ENCODE results near the gene ZNF771.
A peak's percentile ranks its signal among the peaks of the same experiment; 100 is the strongest.
"Not testable (repeated sequence)": the region's sequence is repeated elsewhere in the genome, so short reads cannot be mapped to it uniquely, and the experiment has no call there.

Gene ZNF771

DNA sequence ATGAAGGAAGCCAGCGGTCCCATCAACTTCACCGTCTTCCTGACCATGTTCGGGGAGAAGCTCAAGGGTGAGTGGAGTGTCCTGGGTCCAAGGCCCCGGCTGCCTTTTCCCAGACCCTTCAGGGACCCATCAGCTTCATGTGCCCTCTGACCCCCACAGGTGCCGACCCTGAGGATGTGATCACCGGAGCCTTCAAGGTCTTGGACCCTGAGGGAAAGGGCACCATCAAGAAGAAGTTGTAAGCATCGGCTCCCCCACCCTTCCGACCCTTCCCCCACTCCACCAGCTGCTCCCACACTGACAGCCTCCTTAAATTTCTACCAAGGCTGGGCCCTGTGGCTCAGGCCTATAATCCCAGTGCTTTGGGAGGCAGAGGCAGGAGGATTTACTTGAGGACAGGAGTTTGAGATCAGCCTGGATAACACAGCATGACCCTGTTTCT, 30.9 kb upstream of the ZNF771 start:
- no peak for DNase-seq

DNA sequence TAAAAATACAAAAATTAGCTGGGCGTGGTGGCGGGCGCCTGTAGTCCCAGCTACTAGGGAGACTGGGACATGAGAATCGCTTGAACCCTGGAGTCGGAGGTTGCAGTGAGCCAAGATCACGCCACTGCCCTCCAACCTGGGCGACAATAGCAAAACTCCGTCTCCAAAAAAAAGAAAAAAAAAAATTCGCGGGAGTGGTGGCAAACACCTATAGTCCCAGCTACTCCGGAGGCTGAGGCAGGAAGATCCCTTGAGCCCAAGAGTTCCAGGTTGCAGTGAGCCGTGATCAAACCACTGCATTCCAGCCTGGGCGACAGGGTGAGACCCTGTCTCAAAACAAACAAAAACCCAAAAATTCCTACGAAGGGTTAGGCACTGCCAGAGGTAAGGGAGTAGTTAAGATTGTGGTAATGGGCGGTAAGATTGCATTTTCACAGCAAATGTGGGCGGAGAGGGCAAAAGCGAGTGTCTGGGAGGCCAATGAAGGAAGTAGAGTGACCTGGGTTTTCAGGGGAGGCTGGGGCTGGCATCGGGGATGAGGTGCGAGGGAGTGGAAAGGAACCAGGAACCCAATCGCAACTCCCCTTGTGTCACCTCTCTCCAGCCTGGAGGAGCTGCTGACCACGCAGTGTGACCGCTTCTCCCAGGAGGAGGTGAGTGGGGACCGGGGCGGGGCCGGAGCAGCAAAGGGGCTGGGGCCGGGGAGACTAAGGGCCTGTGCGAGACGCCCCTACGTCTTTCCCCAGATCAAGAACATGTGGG, 30.2 kb upstream of the ZNF771 start:
- no peak for DNase-seq

DNA sequence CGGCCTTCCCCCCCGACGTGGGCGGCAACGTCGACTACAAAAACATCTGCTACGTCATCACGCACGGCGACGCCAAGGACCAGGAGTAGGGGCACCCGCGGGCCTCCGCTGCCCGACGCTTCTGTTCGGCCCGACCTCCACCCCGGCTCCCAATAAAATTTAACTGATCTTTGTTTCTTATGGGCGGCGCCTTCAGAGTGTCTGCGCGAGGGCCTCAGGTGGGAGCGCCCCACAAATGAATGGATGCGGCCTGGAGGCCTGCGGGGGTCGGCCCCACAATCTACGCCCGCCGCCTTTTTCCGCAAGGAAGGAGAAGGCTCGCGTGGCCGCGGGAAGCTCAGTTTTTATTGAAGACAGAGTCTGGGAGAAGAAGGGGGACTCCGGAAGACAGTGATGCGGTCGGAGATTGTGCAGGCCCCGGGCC, 29.6 kb upstream of the ZNF771 start:
- peak; percentile 84 for DNase-seq

DNA sequence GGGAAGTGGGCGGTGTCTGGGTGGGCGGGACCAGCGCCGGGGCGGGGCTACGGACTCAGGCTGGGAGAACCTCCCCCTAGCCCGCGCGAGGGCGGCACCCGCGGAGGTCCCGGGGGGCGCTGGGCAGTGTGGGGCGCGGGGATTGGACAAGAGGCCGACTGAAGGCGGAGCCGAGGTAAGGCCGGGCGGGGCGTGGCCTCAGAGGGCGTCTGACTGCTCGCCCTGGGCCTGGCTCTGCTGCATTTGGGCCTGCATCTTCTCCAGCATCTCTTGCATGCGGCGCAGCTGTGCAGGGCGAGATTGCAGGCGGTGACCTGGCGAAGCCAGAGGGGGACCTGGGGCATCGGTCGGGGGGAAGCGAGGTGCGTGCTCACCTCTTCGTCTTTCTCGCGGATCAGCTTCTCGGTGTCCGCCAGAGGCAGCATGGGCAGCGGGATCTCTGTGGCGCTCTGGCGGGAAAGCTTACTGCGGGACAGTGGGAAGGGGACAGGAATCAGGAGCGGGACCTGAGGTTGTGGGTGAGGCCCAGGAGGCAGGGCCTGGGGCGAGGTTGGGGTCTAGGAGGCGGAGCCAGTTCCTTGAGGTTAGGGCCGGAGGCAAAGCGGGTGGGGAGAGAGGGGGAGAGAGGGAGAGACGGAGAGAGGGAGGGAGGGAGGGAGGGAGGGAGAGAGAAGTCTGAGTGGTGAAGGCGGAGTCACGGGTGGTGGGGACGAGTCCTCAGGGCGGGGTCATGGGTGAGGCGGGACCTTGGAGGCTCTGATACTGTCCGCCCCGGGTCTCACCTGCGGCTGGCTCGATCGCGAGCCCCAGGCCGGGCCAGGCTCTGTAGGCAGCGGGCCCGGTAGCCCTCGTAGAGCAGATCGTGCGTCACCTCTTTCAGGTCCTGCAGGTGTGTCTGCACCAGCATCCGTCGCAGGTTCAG, 28.9 kb upstream of the ZNF771 start:
- peak; percentile 96 for DNase-seq

DNA sequence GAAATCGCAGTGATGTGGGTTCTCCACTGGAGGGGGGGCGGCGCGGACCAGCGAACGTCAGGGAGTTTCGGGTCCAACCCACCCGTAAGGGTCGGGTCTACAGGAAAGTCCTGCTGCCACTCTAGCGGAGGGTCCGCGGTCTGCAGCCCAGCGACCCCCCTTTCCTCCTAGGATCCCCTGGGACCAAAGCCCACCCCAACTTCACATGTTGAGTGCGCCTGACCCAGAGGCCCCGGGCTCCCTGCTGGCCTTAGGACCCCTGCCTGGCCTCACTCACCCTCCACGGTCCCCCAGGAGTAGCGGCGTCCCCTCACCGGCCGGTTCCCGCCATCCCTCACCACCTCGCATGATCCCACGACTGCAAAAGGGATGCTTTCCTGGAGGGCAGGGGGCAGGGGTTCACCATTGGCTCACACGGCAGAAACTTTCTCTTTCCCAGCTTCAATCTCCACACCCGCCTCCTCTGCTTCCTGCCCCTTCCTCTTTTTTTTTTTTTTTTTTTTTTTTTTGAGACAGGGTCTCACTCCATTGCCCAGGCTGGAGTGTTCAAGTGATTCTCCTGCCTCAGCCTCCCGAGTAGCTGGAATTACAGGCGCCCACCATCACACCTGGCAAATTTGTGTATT, 28.1 kb upstream of the ZNF771 start:
- no peak for DNase-seq

DNA sequence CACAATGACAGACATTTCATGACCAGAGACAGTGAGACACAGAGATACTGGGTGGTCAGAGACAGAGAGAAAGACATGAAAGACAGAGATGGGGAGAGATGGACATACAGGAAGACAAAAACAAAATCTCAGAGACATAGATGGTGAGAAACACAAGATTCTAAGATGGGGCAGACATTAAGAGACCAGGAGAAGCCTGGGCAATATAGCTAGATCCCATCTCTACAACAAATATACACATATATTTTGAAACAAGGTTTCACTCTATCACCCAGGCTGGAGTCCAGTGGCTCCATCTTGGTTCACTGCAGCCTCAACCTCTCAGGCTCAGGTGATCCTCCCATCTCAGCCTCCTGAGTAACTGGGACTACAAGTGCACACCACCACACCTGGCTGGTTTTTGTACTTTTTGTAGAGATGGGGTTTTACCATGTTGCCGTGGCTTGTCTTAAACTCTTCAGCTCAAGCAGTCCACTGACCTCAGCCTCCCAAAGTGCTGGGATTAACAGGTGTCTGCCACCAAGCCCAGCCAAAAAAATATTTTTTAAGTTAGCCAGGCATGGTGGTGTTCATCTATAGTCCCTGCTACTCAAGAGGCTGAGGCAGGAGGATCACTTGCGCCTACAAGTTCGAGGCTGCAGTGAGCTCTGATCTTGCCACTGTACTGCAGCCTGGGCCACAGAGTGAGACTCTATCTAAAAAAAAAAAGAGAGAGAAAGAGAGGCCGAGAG, 27.2 kb upstream of the ZNF771 start:
- DNase-seq = no peak

DNA sequence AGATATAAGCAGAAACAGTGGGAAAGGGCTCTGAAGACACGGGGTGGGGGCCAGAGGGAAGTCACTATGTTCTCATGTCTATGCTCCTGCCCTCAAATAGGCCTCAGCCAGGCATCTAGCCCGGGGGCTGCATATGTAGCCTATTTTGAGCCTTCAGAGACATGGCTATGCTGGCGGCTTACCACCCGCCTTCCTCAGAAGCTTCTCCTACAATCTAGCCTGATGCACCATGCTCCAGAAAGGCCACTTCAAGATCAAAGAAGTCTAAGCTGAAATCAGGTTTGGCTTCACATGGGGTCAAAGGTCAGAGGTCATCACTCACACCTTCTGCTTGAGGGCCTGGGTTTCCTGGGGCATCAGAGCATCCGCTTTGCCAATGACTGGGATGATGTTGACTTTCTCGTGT, 26.6 kb upstream of the ZNF771 start:
- no peak for DNase-seq

DNA sequence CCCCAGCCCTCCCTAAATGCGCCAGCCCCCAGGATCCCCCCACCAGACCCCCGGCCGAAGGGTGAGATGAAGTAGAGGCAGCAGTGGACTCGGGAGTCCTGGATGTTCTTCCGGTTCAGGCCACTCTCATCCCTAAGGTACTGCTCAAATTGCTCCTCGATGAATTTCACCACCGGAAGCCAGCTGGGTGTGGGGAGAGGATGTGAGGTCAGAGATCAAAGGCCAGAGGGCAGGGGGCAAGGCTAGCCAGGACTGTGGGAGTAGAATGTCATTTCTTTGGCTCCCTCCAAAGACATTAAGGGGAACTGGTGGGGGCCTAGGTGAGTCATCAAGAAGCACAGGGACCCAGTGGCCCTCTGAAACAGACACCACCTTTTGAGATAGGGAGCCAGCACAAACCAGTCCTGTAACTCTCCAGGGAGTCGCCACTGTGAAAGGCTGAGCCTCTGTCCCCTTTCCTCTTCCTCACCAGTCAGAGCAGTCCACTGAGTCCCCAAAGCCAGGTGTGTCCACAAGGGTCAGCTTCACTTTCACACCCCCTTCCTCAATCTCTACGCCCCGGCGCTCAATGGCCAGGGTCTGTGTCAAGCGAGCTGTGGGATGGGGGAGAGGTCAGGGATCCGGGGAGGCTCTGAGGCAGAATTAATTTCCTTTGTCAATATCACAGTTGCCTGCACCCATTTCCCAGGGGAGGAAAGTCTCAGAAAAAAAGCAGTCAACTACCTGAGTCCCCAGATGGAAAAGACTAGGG, 25.9 kb upstream of the ZNF771 start:
- DNase-seq = no peak

DNA sequence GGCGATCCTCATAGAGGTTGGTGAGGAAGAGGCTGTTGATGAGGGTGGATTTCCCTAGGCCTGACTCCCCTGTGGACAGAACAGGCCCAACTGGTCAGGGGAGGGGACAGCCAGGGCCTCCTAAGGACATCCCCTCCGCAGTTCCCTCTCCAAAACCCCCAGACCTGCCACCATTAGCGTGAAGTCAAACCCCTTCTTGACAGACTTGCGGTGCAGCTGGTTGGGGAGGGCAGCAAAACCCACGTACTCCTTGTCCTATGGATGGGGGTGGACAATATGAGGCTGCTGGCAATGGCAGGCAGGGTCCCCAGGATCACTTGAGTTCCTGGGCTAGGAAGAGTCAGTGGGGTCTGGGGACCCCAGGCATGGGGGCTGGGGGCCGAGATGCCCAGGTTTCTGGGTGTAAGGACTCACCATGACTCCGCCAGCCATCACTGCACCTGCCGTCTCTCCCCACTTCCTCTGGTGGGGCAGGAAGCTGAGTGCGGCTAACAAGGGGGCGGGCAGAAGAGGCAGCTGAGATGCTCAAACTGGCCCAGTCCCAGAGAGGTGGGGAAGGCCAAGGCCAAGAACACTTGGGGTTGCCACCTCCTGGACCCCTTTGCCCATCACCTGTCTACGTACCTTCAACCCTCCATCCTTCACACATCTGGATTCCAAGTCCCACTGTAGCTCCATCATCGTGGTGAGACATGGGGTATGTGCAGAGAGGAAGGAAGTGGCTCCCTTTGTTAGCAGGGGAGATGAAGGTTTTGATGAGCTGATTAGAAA, 25.1 kb upstream of the ZNF771 start, which contains the start of gene SEPTIN1:
SEPTIN1 (minus strand) TSS at position 451 of the 771 bp plus-strand sequence; CDS start at position 432, 19 bp downstream.
- no peak for DNase-seq

DNA sequence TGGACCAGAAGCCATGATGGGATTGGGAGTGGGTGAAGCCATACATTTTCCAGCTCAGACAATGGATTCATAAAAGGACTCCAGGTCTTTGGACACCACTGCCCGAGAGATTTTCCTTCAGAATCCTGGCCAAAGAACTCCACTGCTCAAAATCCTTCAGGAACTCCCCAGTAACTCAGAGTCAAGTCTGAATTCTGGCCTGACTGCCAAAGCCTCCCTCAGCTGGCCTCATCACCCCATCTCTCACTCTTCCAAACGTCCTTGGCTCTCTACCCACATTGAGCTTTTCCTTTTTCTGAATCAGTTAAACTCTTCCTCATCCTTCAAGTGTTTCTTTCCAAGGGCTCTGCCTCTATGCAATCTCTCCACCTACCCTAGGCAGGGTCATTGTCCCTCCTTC, 23.9 kb upstream of the ZNF771 start:
- DNase-seq = no peak

DNA sequence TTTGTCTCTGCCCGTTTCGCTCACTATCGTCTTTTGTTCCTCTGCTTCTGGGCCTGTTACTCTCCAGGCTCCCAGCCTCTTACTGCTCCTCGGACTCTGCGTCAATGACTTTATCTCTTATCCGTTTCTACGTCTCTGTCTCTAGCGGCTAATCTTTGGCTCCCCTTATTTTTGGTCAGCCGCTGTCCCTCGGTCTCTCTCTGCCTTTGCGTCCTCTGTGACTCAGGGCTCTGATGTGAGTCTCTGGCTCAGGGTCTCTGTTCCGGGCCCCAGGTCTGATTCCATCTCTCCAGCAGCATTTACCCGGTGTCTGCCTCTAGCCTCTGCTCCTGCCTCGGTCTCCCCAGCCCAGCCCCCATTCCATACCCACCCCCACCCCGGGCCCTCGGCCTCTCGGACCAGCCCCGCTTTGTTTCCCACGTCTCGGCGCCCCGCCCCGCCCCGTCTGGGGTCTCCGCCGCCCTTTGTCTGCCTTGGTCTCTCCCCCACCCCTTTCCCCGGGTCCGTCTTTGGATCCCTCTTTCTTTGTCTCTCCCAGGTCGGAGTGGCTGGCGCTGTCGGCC, 12.7 kb upstream of the ZNF771 start:
- DNase-seq = no peak

DNA sequence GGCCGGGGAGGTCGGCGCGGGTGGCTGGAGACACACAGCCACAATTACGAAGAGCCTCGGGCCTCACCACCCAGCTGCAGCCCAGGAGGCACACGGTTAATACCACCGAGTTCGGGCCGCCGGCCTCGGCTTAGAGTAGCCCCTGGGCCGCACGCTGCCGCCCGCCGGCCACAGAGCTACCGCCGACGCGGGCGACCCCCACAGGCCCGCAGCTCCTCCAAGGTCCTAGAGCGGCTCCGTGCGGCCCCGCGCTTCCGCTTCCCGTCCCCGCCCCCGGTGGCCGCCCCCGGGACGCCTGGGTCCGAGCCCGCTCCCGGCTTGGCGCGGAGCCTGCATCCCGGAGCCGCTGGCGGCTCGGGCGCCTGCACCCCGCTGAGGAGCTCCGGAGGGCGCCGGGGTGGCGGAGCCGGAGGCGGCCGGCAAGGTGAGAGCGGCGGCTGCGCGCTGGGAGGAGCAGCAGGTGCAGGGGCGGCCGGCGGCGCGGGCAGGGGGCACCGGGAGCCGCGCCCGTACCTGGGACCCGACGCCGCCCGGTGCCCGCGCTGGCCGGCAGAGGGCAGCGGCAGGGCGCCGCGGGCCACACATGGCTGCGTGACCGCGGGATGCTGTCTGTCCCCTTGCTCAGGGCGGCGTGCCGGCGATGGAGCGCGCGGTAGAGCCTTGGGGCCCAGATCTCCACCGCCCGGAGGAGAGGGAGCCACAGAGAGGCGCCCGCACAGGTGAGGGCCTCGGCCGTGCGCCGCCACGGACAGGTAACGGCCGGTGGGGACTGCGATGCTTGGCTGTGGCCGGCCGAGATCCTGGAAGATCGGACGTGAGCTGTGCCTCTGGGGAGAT, 12.0 kb upstream of the ZNF771 start, which contains the start of gene ZNF48:
ZNF48 (plus strand) TSS at position 266 of the 837 bp plus-strand sequence; CDS start at position 641, 375 bp downstream.
- DNase-seq = peak; percentile 84

DNA sequence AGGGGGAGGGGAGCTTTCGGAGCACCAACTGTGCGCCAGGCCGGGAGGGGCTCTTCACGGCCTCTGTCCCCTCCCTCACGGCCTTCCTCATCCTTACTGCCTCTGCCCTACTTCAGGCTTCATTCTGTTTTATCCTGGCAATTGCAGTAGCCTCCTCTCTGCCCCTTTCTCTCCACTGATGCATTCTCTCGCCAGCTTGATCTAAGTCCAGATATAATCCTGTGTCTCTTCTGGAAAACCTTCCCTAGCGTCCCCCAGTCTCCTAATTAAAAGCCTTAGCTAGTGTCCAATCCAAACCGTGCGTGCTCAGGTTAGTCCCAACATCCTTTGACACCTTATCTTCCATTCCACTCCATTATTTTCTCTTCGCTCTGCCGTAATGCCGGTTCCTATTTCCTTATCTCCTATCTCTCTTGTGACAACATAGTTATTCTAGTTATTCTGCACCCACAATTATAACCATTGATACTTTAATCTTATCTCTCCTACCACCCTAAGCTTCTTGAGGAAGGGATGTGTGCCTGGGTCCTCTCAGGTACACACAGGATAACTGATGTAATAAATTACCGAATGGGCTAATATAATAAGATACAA, 11.3 kb upstream of the ZNF771 start:
- no peak for DNase-seq

DNA sequence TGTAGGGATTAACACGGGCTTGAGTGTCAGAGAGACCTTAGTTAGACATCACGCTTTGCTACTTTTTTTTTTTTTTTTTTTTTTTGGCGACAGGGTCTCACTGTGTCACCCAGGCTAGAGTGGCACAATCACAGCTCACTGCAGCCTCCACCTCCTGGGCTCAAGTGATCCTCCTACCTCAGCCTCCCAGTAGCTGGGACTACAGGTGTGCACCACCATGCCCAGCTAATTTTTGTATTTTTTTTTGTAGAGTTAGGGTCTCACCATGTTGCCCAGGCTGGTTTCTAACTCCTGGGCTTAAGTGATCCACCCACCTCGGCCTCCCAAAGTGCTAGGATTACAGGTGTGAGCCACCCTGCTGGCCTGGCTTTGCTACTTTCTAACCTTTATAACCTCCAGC, 10.8 kb upstream of the ZNF771 start:
- not testable (repeated sequence) for DNase-seq

DNA sequence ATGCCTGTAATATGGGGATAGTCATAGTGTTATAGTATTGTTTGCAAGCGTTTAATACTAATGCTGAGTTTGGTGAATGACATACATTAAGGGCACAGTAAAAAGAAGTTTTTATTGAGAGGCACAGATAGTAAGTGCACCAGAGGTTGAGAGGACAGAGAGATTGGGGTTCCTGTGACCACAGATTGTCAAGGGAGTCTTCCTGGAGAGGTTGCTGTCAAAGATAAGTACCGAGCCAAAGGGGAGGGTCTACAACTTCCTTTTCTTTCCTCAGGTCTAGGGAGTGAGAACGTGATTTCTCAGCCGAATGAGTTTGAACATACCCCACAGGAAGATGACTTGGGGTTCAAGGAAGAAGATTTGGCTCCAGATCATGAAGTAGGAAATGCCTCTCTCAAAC, 10.3 kb upstream of the ZNF771 start:
- no peak for DNase-seq

DNA sequence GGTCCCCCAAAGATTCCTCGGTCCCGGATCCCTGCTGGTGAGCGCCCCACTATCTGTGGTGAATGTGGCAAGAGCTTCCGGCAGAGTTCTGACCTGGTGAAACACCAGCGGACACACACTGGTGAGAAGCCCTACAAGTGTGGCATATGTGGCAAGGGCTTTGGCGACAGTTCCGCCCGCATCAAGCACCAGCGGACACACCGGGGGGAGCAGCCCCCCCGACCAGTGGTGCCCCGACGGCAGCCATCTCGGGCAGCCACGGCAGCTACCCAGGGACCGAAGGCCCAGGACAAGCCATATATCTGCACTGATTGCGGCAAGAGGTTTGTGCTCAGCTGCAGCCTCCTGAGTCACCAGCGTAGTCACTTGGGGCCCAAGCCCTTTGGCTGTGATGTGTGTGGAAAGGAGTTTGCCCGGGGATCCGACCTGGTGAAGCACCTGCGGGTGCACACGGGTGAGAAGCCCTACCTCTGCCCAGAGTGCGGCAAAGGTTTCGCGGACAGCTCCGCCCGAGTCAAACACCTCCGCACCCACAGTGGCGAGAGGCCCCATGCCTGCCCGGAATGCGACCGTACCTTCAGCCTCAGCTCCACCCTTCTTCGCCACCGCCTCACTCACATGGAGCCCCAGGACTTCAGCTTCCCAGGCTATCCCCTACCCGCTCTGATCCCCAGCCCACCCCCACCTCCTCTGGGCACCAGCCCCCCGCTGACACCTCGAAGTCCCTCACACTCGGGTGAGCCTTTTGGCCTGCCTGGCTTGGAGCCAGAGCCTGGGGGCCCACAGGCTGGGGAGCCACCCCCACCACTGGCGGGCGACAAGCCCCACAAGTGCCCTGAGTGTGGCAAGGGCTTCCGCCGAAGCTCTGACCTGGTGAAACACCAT, 9.4 kb upstream of the ZNF771 start:
- DNase-seq = no peak

DNA sequence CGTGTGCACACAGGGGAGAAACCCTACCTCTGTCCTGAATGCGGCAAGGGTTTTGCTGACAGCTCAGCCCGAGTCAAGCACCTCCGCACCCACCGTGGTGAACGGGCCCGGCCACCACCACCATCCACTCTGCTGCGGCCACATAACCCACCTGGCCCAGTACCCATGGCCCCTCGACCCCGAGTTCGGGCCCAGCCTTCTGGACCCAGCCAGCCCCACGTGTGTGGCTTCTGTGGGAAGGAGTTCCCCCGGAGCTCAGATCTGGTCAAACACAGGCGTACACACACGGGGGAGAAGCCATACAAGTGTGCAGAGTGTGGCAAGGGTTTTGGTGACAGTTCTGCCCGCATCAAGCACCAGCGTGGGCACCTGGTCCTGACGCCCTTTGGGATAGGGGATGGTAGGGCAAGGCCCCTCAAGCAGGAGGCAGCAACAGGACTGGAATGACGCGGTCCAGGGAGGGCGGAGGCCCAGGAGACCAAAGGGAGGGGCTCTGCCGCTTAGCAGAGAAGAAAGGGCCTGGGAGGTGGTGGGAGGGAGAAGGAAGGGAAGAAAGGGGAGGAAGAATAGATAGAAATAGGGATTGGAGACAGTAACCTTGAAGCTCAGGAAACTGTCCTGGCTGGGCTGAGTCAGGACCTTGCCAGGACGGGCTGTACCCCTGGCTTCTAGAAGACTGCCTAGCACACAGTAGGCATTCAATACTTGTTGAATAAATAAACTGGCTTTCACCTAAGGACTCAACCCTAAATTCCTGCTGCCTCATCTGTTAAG, 8.6 kb upstream of the ZNF771 start:
- DNase-seq = no peak
